RCC 7860 (cell line): Measurements from ENCODE around the gene YRDC.

Source experiments
- DNase-seq: peaks from one replicate; pipeline ENCODE4 v3.0.0-alpha.2; 2015; ENCODE audit warnings: low spot score
- FAIRE-seq: peaks from 2 replicates; lab custom pipeline; 2012; peaks lifted over from hg19 to GRCh38; lab: Jason Lieb, UNC

YRDC gene

DNA sequence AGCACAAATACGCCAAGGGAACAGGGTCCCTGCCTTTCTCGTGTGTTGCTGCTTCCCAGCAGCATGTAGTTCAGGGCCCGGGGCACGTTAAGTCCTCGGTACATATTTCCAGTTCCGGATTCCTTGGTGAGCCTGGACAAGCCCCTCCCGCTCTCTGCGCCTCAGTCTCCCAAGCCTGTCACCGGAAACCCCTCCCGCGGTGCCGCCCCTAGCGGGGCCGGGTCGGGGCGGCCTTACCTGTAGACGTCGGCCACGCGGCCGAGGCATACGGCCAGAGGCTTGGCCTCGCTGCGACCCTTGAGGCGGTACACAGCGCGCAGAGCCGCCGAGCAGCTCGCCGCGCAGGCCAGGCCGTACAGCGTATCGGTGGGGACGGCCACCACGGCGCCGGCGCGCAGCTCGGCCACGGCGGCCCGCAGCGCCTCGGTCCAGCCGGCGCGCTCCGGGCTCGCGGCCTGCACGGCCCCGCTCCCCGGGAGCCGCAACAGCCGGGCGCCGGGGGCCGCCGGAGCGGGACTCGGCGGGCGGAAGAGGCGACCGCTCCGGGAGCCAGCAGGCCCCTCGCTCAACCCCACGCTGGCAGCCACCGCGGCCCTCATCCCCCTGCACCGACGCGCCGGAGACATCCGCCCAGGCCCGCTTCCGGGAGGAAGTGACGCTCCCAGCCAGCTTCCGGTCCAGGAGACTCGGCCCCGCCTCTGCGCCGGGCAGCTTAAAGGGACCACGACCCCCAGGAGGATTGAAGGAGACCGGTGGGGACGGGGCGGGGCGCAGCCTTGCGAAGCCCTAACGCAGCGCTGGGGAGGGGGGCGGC lies at the start of gene YRDC, which contains the start of gene C1orf122:
TSS of gene YRDC (minus strand) at position 654 of the 814 bp plus-strand sequence. CDS start at position 626, 28 bp downstream.
TSS of gene C1orf122 (plus strand) at position 236 of the 814 bp plus-strand sequence. CDS start 615 bp downstream, outside the sequence.
- peak; percentile 79 for DNase-seq
- FAIRE-seq: no peak

DNA sequence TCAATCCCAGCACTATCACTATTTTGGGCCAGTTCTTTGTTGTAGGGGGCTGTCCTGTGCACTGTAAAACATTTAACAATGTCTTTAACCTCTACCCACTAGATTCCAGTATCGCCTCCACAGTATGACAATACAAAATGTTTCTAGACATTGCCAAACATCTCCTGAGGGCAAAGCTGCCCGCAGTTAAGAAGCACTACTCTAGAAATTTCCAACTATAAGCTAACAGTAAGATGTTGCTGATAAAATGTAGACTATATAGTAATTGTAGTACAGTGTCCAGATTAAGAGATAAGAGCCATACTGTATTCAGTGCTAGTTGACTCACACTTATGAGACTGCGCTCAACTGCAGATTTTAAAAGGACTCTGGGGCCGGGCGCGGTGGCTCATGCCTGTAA lies 46.4 kb upstream of the YRDC start:
- FAIRE-seq: no peak

DNA sequence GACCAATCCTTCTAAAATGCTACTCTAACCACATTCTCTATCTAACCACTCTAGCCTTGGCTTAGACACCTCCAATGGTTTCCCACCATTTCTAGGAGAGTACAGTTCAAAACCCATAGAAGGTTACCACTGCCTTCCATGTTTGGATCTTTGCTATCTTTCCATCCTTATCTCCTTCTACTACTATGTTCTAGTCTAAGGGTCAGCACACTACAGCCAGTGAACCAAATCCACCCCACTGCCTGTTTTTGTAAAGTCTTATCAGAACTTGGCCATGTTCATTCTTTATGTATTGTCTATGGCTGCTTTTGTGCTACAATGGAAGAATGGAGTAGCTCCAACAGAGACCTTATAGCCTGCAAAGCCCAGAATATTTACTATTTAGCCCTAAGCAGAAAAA lies 45.1 kb upstream of the YRDC start:
- DNase-seq: no peak
- FAIRE-seq: no peak

More for the DNA sequence above, 46.4 kb upstream of the YRDC start:
- no peak for DNase-seq

DNA sequence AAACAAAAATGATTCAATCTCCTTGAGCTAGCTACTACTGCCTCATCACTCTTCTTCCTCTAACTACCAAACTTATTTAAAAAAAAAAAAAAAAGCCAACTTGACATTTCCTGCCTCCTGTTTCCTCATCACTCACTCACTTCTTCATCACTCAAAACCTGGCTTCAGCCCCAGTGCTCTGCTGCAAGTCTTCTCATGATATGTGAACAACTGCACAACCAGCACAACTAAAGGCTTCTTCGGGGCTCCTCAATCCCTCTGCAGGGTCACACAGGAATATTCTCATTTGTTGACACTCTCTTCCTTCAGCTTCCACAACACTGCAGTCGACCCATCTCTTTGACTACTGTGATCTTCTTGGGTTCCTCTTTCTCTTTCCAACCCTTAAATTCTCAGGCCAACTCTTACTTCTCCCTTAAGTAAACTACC lies 43.8 kb upstream of the YRDC start:
- FAIRE-seq: no peak
- DNase-seq: no peak

DNA sequence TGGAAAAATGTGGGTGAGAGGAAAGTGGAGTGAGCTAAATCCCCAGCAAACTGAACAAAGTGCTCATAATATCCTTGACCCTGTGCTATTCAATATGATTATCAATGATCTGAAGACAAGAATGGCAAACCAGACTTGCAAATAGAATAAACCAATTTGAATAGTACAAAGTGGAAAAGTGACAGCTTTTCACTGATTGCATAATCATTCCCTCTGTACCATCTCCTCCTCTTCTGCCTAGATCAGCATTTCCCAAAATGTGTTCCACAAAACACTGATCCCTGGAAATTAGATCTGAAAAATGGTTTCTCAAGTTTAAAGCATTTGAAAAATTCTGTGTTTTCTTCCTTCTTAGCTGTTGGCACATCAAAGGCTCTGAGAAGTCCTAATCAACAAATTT lies 43.3 kb upstream of the YRDC start:
- no peak for DNase-seq
- FAIRE-seq: no peak

DNA sequence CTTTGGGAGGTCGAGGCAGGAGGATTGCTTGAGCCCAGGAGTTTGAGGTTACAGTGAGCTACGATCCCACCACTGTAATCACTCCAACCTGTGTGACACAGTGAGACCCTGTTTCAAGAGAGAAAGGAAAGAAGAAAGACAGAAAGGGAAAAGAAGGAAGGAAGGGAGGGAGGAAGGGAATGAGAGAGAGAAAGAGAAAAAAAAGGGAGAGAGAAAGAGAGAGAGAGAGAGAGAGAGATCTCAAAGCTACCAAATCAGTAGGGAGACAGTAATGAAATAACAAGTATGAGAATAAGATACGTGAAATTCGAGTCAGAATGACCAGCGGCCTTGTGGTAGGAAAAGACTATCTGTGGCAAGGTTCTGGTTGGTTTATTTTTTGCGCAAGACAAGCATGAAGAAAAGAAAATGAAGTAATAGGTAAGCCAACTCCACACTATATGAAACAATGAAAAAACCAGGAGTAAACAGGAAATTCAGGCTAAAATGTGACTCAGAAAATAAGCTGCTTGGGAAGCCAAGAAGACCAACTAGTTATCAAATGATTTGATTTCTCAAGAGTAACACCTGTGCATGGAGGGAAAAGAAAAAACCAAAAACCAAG lies 42.4 kb upstream of the YRDC start:
- DNase-seq (no peak), FAIRE-seq (no peak)

DNA sequence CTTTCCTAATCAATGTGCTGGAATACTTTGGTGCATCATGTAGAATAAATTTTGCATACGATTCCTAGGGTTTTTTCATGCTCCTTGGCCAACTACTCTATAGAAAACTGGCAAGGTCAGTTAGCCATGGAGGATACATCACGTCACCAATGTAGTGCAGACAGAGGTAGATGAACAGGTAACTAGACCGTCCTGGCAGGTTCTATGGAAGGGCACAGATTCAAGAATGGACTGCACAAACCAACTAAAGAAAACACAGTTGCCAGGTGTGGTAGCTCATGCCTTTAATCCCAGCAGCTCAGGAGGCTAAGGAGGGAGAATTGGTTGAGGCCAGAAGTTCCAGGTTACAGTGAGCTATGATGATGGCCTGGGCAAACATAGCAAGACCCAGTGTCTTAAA lies 41.5 kb upstream of the YRDC start:
- no peak for DNase-seq
- FAIRE-seq: no peak

DNA sequence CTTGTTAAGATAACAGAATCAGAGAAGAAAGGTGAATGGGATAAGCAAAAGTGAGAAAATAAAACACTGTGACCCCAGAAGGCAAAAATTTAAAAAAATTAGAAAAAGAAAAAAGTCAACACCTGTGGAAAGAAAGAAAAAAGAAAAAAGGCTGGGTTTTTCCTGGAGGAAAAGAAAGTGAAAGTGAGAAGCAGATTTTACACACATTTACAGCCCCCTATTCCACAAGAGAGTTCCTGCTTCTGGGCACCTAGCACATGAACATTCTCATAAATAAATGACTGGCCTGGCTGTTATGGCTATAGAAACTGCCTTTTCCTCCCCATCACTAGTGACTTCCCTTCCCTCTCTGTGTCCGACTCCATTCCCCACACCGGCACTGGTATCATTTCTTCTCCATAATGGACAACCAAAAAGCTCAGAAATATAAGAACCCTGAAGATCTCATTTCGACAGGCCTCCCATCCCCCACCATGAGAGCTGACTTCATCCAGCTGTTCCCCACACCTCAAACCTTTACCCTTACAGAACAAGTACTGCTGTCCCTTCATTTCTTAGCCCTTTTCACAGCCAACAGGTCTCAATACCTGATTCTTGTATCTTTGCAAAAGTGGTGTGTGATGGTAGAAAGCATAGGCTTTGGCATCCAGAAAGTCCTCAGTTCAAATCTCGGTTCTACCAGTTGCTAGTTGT lies 38.8 kb upstream of the YRDC start:
- DNase-seq (no peak), FAIRE-seq (no peak)

GRCh38 chr1:37845786-37846185 lies 37.8 kb upstream of the YRDC start:
- FAIRE-seq (no peak), DNase-seq (no peak)

GRCh38 chr1:37845049-37845646 lies 37.1 kb upstream of the YRDC start:
- no peak for FAIRE-seq
- DNase-seq: no peak

DNA sequence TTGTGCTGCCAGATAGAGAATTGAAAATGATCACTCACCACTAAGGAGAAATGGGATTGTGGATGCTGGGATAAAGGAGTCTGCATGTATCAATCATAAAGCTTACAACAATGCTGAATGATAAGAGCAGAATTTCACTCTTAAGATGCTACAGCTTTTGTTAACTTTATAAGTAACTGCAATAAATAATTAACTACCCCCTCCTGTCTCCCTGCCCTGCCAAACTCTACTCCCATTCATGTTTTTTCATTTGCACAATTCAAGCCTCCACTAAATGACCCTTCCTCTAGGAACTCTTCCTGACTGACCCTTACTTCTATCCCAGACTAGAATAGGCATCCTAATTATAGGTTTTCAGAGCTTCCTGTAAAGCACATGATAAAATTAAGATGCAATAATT lies 36.5 kb upstream of the YRDC start:
- FAIRE-seq: no peak
- DNase-seq: no peak

GRCh38 chr1:37841652-37842051 lies 33.6 kb upstream of the YRDC start:
- FAIRE-seq (no peak), DNase-seq (no peak)

- no peak for FAIRE-seq
- DNase-seq: no peak
Observed at GRCh38 chr1:37840711-37841110, 32.7 kb upstream of the YRDC start.

DNA sequence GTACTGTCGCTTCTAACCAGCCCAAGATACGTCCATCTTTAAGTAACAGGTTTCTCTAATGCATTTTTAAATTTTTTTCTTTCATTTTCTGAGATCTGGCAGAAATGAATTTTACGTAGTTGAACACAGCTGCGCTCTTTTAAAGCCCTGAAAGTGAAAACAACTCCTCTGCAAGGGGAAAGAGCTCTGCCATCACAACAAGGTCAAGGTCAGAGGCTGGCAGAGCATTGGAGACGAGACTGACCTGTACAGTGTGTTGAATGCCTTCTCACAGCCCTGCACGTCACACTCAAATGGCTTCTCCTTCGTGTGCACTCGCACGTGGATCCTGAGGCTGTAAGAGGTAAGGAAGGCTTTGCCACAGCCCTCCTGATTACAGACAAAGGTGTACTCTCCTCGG lies 31.7 kb upstream of the YRDC start:
- DNase-seq: no peak
- no peak for FAIRE-seq

- DNase-seq: no peak
- no peak for FAIRE-seq
Observed at GRCh38 chr1:37836788-37837187, 28.8 kb upstream of the YRDC start.

- FAIRE-seq (no peak), DNase-seq (no peak)
Observed at GRCh38 chr1:37831809-37832208, 23.8 kb upstream of the YRDC start.

DNA sequence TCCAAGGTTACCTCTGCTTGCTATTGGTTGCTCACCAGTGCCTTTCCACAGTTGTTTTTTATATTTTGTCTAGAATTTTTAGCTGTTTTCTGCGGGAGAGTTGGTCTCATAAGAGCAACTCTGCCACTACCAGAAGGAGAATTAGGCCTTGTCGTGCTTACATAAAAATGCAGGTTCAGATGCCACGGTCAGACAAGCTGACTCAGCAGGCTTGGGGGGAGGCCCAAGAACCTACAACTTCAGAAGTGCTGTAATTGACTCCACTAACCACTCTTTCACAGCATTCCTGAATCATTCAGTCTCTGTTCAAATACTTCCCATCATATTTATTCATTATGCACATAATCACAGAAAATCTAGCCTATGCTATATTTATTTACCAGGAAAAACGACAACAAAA lies 23.1 kb upstream of the YRDC start:
- DNase-seq (no peak), FAIRE-seq (no peak)

- FAIRE-seq (no peak), DNase-seq (no peak)
Observed at GRCh38 chr1:37828410-37829074, 20.5 kb upstream of the YRDC start.

- FAIRE-seq (no peak), DNase-seq (no peak)
Observed at GRCh38 chr1:37825506-37825905, 17.5 kb upstream of the YRDC start.

DNA sequence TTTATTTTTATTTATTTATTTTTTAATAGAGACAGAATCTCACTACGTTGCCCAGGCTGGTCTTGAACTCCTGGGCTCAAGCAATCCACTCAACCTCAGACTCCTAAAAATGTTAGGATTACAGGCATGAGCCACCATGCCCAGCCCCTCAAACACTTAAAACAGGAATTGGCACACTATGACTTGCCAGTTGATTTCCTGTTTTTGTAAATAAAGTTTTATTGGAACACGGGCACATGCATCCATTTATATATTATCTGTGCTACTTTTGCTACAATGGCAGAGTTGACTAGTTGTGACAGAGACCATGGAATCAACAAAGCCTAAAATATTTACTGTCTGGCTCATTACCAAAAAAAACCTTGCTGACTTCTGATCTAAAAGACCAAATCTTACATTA lies 16.0 kb upstream of the YRDC start:
- FAIRE-seq (no peak), DNase-seq (no peak)
